ENCODE data around the gene URB1. TPM values are rescaled to one million over a fixed set of nuclear protein-coding genes. Genes with fewer than 3 reads are reported as not detected.

URB1 gene
- total and polyA plus RNA-seq, 2 experiments from 2014 or later, result 7.7 to 44.1 TPM

- TF ChIP-seq STAT1 (IDR thresholded peaks at IDR 0.05; ENCODE audit: unreplicated experiment), result no peak
- TF ChIP-seq, protein P1, sequence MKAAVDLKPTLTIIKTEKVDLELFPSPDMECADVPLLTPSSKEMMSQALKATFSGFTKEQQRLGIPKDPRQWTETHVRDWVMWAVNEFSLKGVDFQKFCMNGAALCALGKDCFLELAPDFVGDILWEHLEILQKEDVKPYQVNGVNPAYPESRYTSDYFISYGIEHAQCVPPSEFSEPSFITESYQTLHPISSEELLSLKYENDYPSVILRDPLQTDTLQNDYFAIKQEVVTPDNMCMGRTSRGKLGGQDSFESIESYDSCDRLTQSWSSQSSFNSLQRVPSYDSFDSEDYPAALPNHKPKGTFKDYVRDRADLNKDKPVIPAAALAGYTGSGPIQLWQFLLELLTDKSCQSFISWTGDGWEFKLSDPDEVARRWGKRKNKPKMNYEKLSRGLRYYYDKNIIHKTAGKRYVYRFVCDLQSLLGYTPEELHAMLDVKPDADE (IDR thresholded peaks at IDR 0.05), result no peak
- no peak for TF ChIP-seq POLR2AphosphoS5 (IDR thresholded peaks at IDR 0.05; ENCODE audit: low read depth)
- TF ChIP-seq NANOG (IDR thresholded peaks at IDR 0.05; ENCODE audit: borderline replicate concordance), result no peak
- TF ChIP-seq EZH2 (IDR thresholded peaks at IDR 0.05; ENCODE audit: low read depth, unreplicated experiment), result no peak
- no peak for TF ChIP-seq EZH2phosphoT487 (IDR thresholded peaks at IDR 0.05; ENCODE audit: unreplicated experiment)
- no peak for TF ChIP-seq ZNF331 (CRISPR knock-in tag; IDR thresholded peaks at IDR 0.05; ENCODE audit: low read depth)
Observed at GRCh38 chr21:32406405-32406804, 13.6 kb upstream of the URB1 start (continued).

DNA sequence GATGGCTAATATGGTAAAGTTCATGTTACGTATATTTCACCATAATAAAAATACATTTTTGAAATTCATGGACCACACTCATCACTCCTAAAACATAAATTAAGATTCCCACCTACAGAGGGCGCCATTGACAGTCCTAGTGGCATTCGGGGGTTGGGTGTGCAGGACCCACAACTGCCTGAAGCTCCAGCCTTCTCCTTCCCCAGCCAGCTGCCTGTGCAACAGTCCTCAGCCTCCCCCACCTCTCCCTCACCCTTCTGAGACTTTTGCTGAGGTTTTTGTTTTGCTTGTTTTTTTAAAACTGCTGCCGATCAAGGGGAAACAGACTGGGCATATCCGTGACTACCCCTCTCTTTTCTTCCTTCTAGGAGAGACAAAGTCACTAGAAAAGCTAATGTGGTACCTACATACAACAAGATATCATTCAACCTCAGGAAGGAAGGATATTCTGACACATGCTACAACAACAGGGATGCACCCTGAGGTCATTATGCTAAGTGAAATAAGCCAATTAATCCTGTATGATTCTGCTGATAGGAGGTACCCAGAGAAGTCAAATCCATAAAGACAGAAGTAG lies 10.5 kb upstream of the URB1 start:
- no peaks in the 10 kb centered on the region for H4K20me1 ChIP-seq (replicated peaks; ENCODE audit: insufficient read depth)
- no peaks in the 10 kb centered on the region for H3F3A ChIP-seq (replicated peaks; ENCODE audit: low read depth)
- no peaks in the 10 kb centered on the region for H3K9me2 ChIP-seq (ENCODE audit: insufficient read depth)
- Mint-ChIP-seq H3K4me1 (peaks cover 7% of the 10 kb centered on the region; the same call in 2 of the 3 replicates), H3K9me3 (no peaks in the 10 kb centered on the region; the same call in 2 of the 3 replicates), H3K27ac (no peak overlapping the region), H3K4me3 (no peak overlapping the region), H3K36me3 (ENCODE audit: low read depth) (no peaks in the 10 kb centered on the region), H3K27me3 (ENCODE audit: insufficient read depth, low read depth, poor library complexity) (peaks cover 5% of the 10 kb centered on the region)
- peak; percentile 96 for ATAC-seq
- H3K4me2 ChIP-seq, result no peak overlapping the region
- DNase-seq (ENCODE audit: low spot score), result peak; percentile 92
- no peak for TF ChIP-seq CREB1 (CRISPR knock-in tag; IDR thresholded peaks at IDR 0.05; ENCODE audit: low read depth)
- TF ChIP-seq, protein P2, sequence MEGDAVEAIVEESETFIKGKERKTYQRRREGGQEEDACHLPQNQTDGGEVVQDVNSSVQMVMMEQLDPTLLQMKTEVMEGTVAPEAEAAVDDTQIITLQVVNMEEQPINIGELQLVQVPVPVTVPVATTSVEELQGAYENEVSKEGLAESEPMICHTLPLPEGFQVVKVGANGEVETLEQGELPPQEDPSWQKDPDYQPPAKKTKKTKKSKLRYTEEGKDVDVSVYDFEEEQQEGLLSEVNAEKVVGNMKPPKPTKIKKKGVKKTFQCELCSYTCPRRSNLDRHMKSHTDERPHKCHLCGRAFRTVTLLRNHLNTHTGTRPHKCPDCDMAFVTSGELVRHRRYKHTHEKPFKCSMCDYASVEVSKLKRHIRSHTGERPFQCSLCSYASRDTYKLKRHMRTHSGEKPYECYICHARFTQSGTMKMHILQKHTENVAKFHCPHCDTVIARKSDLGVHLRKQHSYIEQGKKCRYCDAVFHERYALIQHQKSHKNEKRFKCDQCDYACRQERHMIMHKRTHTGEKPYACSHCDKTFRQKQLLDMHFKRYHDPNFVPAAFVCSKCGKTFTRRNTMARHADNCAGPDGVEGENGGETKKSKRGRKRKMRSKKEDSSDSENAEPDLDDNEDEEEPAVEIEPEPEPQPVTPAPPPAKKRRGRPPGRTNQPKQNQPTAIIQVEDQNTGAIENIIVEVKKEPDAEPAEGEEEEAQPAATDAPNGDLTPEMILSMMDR (conservative IDR thresholded peaks at IDR 0.05; ENCODE audit: low read depth in 2 of 2), result peak; percentile 84 to 87
- no peak for TF ChIP-seq JUNB (IDR thresholded peaks at IDR 0.05; ENCODE audit: unreplicated experiment)
- no peak for TF ChIP-seq ZNF114 (CRISPR knock-in tag; IDR thresholded peaks at IDR 0.05)
- no peak overlapping the region for H3K27ac ChIP-seq (ENCODE audit: low read depth)
- no peak overlapping the region for H3K4me3 ChIP-seq
- no peaks in the 10 kb centered on the region for H3K79me2 ChIP-seq (replicated peaks; ENCODE audit: insufficient read depth)
- H3K36me3 ChIP-seq (ENCODE audit: insufficient read depth), result no peaks in the 10 kb centered on the region
- H2AFZ ChIP-seq, result peak overlapping the region; percentile 12; the same call in 1 of the 2 replicates
- no peaks in the 10 kb centered on the region for H3K27me3 ChIP-seq (ENCODE audit: insufficient read depth)
- peaks cover 6% of the 10 kb centered on the region; the same call in 1 of the 2 replicates for H3K4me1 ChIP-seq (ENCODE audit: insufficient read depth)

- Histone ChIP-seq H3K9me2 (ENCODE audit: insufficient read depth) (peaks cover 9% of the 10 kb centered on the region; the same call in 1 of the 2 replicates), H3K27ac (ENCODE audit: low read depth) (no peak overlapping the region), H3K79me2 (replicated peaks; ENCODE audit: insufficient read depth) (peaks cover 39% of the 10 kb centered on the region), H4K20me1 (replicated peaks; ENCODE audit: insufficient read depth) (peaks cover 36% of the 10 kb centered on the region), H3K4me2 (peak overlapping the region; percentile 98; the same call in 1 of the 2 replicates), H3F3A (replicated peaks; ENCODE audit: low read depth) (no peaks in the 10 kb centered on the region), H2AFZ (no peak overlapping the region), H3K36me3 (ENCODE audit: insufficient read depth) (0 out of 2 replicates have a peak, but pooled peaks cover 10% of the 10 kb centered on the region), H3K27me3 (ENCODE audit: insufficient read depth) (no peaks in the 10 kb centered on the region), H3K4me1 (ENCODE audit: insufficient read depth) (peaks cover 24% of the 10 kb centered on the region), H3K4me3 (peak overlapping the region; percentile 98)
- peak overlapping the region; percentile 94 for H3K4me3 Mint-ChIP-seq
- peak overlapping the region; percentile 85; the same call in 1 of the 2 replicates for H3K27ac Mint-ChIP-seq
- H3K9me3 Mint-ChIP-seq, result peaks cover 20% of the 10 kb centered on the region
- no peak for DNase-seq (ENCODE audit: low spot score)
- H3K27me3 Mint-ChIP-seq (ENCODE audit: insufficient read depth, low read depth, poor library complexity), result peaks cover 3% of the 10 kb centered on the region
- ATAC-seq, result no peak
- peaks cover 13% of the 10 kb centered on the region; the same call in 2 of the 3 replicates for H3K36me3 Mint-ChIP-seq (ENCODE audit: low read depth)
- H3K4me1 Mint-ChIP-seq, result peaks cover 22% of the 10 kb centered on the region
- no peak for TF ChIP-seq ZNF114 (CRISPR knock-in tag; IDR thresholded peaks at IDR 0.05)
- TF ChIP-seq EZH2phosphoT487 (IDR thresholded peaks at IDR 0.05; ENCODE audit: unreplicated experiment), result no peak
- TF ChIP-seq, protein P2 (conservative IDR thresholded peaks at IDR 0.05; ENCODE audit: low read depth in 2 of 2), result no peak
Observed at GRCh38 chr21:32393677-32394001, 827 bp upstream of the URB1 start.
